Activated CD4-positive, alpha-beta T cell treated with anti-CD3 and anti-CD28 coated beads, Interleukin-2, amount 50 U/mL, for 1 hour (primary cell): Measurements from ENCODE around the gene LSP1.

Source experiments
- DNase-seq: peaks from one replicate; pipeline ENCODE4 v3.0.0-alpha.2; 2020

Gene LSP1

GRCh38 chr11:1825039-1825740 is 27.7 kb upstream of the LSP1 start:
- DNase-seq = no peak

- DNase-seq = no peak
These were observed 27.0 kb upstream of the LSP1 start for GRCh38 chr11:1825785-1826451.

- no peak for DNase-seq
These were observed 26.3 kb upstream of the LSP1 start for GRCh38 chr11:1826552-1827094.

DNA sequence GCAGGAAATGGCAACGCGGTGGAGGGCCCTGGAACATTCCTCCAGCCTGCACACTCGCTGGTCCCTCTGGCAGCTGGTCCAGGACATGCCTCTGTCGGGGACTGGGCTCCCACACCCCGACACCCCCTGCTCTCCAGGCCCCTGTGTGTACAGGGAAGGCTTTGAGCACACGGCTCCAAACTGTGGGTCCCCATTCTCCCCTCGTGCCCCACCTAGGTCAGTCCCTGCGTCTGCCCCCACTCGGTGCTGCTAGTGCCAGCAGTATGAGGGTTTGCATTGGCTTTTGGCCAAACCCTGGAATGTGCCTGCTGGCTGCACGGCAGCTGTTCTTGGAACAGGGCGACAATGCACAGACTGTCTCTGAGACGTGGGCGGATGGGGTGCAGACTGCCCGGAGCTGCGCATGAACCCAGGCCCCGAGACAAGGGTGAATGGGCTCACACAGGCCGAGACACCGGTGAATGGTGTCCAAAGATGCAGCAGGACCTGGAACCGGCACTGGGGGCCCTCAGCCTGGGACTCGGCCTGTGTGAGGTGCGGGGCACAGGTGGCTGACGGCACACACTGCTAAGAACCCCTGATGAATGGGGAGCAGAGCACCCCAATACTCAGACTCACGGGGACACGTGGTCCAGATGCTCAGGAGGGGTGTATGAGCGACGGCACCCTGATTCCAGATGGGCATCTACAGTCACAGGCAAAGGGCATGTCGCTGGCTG is 25.6 kb upstream of the LSP1 start:
- no peak for DNase-seq

DNA sequence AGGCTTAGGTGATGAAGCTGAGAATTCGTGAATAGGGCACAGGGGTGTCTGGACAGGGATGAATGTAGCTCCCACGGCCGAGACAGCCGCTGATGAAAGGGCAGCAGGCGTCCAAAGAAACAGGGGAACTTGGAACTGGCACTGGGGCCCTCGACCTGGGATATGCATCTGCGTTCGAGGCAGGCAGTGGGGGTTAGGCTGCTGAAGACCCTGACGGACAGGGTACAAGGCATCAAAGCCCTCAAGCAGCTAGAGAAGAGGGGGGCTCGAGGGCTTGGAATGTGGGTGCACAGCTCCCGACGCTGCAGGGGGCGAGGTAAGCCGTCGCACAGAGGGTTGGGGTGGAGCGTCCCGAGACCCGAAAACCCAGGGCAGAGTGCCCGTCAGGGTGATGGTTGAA is 25.0 kb upstream of the LSP1 start:
- no peak for DNase-seq

- no peak for DNase-seq
These were observed 24.3 kb upstream of the LSP1 start for GRCh38 chr11:1828542-1828941.

GRCh38 chr11:1829039-1829820 is 23.7 kb upstream of the LSP1 start:
- DNase-seq = no peak

DNA sequence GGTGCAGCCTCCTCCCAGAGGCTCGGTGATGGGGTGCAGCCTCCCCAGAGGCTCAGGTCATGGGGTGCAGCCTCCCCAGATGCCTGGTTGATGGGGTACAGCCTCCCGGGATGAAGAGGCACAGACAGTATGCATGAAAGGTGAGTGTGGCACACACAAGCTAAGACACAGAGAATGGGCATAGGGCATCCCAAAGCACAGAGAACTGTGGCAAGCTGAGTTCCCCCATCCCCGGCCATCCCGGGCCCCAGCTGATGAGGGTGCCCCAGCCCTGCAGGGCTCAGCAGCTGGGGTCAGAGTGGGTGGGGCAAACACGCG is 22.9 kb upstream of the LSP1 start:
- no peak for DNase-seq

- DNase-seq = no peak
These were observed 22.3 kb upstream of the LSP1 start for GRCh38 chr11:1830322-1831223.

DNA sequence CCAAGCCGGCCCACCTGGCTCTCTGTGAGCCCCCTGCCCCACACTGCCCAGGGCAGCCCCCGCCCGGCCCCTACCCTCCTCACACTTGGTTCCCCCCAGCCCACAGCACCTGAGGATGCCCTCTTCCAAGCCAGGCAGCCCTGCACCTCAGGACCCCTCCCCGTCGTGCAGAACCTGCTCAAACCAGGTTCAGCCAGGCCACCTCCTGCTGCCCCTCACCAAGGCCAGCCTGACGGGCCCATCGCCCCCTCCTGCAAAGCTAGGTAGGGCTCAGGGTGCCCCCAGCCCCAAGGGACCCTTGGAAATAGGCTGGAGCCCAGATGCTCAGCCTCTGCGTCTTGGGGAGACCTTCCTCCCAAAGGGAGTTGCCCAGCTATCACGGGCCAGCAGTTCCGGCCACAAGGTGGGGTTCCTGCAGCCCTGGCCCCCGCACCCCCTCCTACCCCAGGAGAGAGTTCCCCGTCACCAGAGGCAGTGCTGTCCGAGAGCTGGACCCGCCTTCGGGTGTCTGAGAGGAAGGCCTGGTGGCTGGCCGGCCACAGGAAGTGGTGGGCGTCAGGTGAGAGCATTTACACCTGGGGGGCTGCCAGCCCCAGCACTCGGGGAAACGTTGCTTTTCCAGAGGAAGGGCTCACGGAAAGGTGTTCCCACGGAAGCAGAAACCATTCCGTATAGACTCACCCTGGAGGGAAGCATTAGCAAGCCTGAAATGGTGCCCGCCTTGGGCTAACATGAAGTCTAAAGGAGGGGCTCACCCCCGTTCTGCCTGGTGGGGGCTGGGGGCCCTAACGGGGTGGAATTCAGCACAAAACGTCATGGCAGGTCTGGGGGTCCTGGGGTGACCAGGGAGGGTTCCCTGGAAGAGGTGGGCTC is 21.3 kb upstream of the LSP1 start:
- no peak for DNase-seq

DNA sequence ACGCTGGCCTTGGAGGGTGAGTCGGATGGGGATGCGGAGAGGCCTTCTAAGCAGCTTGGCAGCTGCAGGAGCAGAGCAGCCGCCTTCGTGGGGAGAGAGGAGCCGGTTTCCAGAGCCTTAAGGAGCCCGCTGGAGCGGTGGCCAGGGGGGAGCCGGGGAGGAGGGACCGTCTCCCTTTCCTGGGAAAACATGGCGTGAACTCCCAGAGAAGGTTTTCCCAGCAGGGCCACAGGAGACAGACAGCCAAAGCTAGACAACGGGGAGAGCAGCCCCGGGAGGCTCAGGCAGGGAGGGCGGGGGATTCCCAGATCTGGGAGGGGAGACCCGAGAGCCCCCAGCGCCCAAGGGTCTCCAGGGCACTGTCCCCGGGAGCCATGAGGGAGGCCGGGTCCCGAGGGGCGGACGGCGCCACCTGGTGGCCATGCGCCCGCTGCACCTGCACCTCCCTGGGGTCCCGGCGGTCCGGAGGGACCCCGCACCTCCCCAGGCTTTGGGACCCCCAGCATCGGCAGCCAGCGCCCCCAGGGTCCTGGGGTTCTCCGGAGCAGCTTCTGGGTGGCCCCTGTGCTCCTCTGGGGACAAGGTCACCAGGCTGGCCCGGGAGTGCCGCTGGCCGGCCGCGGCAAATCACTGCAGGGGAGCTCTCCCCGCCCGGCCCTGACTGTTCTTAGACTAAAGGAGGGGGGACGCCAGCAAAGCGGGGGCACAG is 20.5 kb upstream of the LSP1 start:
- peak; percentile 69 for DNase-seq

- no peak for DNase-seq
These were observed 20.0 kb upstream of the LSP1 start for GRCh38 chr11:1832920-1833295.

DNA sequence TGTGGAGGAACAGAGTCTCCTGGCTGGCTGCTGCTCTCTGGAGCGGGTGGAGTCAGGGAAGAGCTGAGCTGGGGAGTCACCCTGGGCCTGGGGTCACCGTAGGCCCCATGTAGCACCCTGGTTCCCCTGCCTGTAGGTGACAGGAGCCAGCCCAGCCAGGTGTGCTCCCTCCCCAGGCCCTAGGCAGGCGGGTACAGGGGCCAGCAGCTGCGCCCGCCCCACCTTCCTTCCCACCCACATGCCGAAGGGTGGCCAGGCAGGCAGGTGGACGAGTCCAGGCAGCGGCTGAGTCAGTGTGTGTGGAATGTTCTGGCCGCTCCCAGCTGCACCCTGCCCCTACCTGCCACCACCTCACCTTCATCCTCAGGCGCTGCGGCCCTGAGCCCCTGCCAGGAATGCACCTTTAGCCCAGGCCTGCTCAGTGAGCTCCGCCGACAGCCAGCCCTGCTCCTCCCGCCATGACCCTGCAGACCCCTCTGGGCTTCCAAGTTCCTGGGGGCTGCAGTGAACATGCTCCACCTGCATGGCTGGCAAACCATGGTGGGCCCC is 18.7 kb upstream of the LSP1 start:
- DNase-seq = no peak

GRCh38 chr11:1834779-1835670 is 17.9 kb upstream of the LSP1 start, which contains the start of gene SYT8:
Gene SYT8 (plus strand): TSS chr11:1834990. CDS start chr11:1835106, 116 bp downstream.
- DNase-seq = no peak

DNA sequence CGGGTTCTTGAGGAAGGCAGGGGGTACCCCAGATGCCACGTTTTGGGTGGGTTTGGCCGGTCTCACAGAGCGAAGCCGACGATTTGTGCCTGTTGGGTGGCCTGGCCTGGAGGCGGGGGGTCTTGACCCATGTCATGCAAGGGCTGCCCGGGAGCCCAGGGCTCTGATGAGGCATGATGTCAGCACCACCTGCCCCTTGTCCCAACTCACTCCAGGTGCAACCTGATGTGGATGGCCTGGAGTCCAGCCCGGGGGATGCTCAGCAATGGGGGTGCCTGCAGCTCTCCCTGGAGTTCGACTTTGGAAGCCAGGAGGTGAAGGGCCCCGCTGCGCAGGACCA is 17.2 kb upstream of the LSP1 start:
- DNase-seq = no peak

DNA sequence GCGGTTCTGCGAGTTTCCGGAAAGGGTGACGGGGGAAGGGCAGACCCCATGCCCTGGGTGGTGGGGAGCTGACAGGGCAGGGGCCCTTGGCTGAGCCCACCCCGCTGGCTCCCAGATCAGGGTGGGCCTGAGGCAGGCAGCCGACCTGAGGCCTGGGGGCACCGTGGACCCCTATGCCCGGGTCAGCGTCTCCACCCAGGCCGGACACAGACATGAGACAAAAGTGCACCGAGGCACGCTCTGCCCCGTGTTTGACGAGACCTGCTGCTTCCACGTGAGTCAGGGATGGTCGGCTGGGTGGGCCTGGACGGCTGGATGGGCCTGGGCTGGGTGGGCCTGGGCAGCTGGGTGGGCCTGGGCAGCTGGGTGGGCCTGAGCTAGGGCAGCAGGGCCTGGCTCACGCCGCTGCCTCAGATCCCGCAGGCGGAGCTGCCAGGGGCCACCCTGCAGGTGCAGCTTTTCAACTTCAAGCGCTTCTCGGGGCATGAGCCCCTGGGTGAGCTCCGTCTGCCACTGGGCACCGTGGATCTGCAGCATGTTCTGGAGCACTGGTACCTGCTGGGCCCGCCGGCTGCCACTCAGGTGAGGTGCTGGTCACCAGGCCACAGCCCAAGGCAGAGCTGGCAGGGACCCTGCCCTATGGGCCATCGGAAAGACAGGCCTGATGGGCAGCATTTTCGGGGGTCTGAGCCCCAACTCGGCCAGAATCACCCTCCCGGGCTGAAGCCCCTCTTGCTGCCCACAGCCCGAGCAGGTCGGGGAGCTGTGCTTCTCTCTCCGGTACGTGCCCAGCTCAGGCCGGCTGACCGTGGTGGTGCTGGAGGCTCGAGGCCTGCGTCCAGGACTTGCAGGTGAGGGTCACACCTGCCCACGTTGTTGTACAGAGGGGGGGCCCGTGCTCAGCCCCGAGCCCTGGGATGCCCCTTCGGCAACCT is 16.6 kb upstream of the LSP1 start:
- DNase-seq = no peak

GRCh38 chr11:1837171-1838076 is 15.5 kb upstream of the LSP1 start:
- peak; percentile 77 for DNase-seq
